HEK293 (cell line): Measurements from ENCODE around the gene ECE1.

Experiments used
- CTCF ChIA-PET: fragments of 350-600 bp; formaldehyde crosslinking; extraction: SDS; loops from one replicate; lab custom pipeline; 2021; ENCODE audit warnings: antibody characterized with exemption; lab: Yijun Ruan, JAX
- POLR2A ChIA-PET: fragments of 300-600 bp; formaldehyde crosslinking; extraction: SDS; loops from one replicate; lab custom pipeline; 2020; ENCODE audit warnings: antibody characterized with exemption, inconsistent platforms; lab: Yijun Ruan, JAX
- H3K27ac ChIP-seq: fragments of 200-500 bp; sonication (Bioruptor generic); 2 replicates; pipeline ENCODE4 v1.5.1; 2014; ENCODE audit warnings: low read depth, low read length, control low read depth, inconsistent platforms; ENCODE audit errors: extremely low read depth
- H3K36me3 ChIP-seq, 2 experiments: fragments of 200-500 bp in 1 of 2; sonication (Bioruptor generic) in 1 of 2; 1 replicate in 1 of 2; 2 replicates in 1 of 2; pipeline ENCODE4 v1.5.1; 2014 to 2017; ENCODE audit warnings: inconsistent platforms in 2 of 2, low read length in 2 of 2; ENCODE audit not compliant: control insufficient read depth in 2 of 2, insufficient read depth in 1 of 2
- H3K4me1 ChIP-seq: fragments of 200-500 bp; sonication (Bioruptor generic); 2 replicates; pipeline ENCODE4 v1.5.1; 2014; ENCODE audit warnings: mild to moderate bottlenecking, low read length, inconsistent platforms; ENCODE audit not compliant: control insufficient read depth, insufficient read depth
- H3K4me3 ChIP-seq: 2 replicates; pipeline ENCODE4 v1.5.1; 2011; ENCODE audit warnings: low read depth, mild to moderate bottlenecking, control low read depth, low read length, moderate library complexity
- H3K9me3 ChIP-seq: fragments of 200-500 bp; sonication (Bioruptor generic); 2 replicates; pipeline ENCODE4 v1.5.1; 2014; ENCODE audit warnings: low read depth, low read length, inconsistent platforms; ENCODE audit not compliant: control insufficient read depth, insufficient read depth
- EGR2 ChIP-seq: fragments of 450-650 bp; formaldehyde crosslinking; IDR thresholded peaks from 2 replicates; pipeline ENCODE4 v1.5.1; 2016; ENCODE audit warnings: low read depth, missing biosample characterization, missing genetic modification characterization
- ELK4 ChIP-seq: IDR thresholded peaks from 2 replicates; pipeline ENCODE4 v1.6.1; 2011; ENCODE audit warnings: mild to moderate bottlenecking, low read depth, low read length, borderline replicate concordance
- GLIS1 ChIP-seq: fragments of 450-650 bp; formaldehyde crosslinking; IDR thresholded peaks from 2 replicates; pipeline ENCODE4 v1.5.1; 2016; ENCODE audit warnings: missing biosample characterization, missing genetic modification characterization
- KLF17 ChIP-seq: fragments of 450-650 bp; formaldehyde crosslinking; IDR thresholded peaks from 2 replicates; pipeline ENCODE4 v1.5.1; 2016; ENCODE audit warnings: missing biosample characterization, missing genetic modification characterization
- PRDM1 ChIP-seq: fragments of 450-650 bp; formaldehyde crosslinking; IDR thresholded peaks from 2 replicates; pipeline ENCODE4; 2016; ENCODE audit warnings: missing biosample characterization, missing genetic modification characterization
- PRDM6 ChIP-seq: fragments of 450-650 bp; formaldehyde crosslinking; IDR thresholded peaks from 2 replicates; pipeline ENCODE4 v1.5.1; 2017; ENCODE audit warnings: missing biosample characterization, missing genetic modification characterization
- WT1 ChIP-seq: fragments of 450-650 bp; formaldehyde crosslinking; IDR thresholded peaks from 2 replicates; pipeline ENCODE4 v1.5.1; 2016; ENCODE audit warnings: missing biosample characterization, missing genetic modification characterization
- ZBTB21 ChIP-seq: fragments of 450-650 bp; formaldehyde crosslinking; IDR thresholded peaks from 2 replicates; pipeline ENCODE4 v1.5.1; 2017; ENCODE audit warnings: missing biosample characterization, missing genetic modification characterization
- ZFP69B ChIP-seq: fragments of 450-650 bp; formaldehyde crosslinking; IDR thresholded peaks from 2 replicates; pipeline ENCODE4 v1.5.1; 2016; ENCODE audit warnings: missing biosample characterization, missing genetic modification characterization
- ZIC2 ChIP-seq: fragments of 450-650 bp; formaldehyde crosslinking; IDR thresholded peaks from 2 replicates; pipeline ENCODE4 v1.5.1; 2016; ENCODE audit warnings: missing biosample characterization, missing genetic modification characterization
- ZNF16 ChIP-seq: fragments of 450-650 bp; formaldehyde crosslinking; IDR thresholded peaks from 2 replicates; pipeline ENCODE4 v1.5.1; 2016; ENCODE audit warnings: low read depth, missing biosample characterization, missing genetic modification characterization
- ZNF24 ChIP-seq: fragments of 450-650 bp; formaldehyde crosslinking; IDR thresholded peaks from 2 replicates; pipeline ENCODE4 v1.5.1; 2016; ENCODE audit warnings: missing biosample characterization, missing genetic modification characterization
- ZNF248 ChIP-seq: fragments of 450-650 bp; formaldehyde crosslinking; IDR thresholded peaks from 2 replicates; pipeline ENCODE4 v1.5.1; 2017; ENCODE audit warnings: missing biosample characterization, missing genetic modification characterization
- ZNF292 ChIP-seq: fragments of 450-650 bp; formaldehyde crosslinking; IDR thresholded peaks from 2 replicates; pipeline ENCODE4 v1.5.1; 2016; ENCODE audit warnings: low read depth, missing biosample characterization, missing genetic modification characterization, borderline replicate concordance
- ZNF600 ChIP-seq: fragments of 450-650 bp; formaldehyde crosslinking; IDR thresholded peaks from 2 replicates; pipeline ENCODE4 v1.5.1; 2016; ENCODE audit warnings: missing biosample characterization, missing genetic modification characterization
- TF ChIP-seq, protein P1 (sequence below): fragments of 450-650 bp; formaldehyde crosslinking; IDR thresholded peaks from 2 replicates; pipeline ENCODE4 v1.5.1; 2016; ENCODE audit warnings: missing biosample characterization, missing genetic modification characterization
- TF ChIP-seq, protein P2 (sequence below): fragments of 450-650 bp; formaldehyde crosslinking; IDR thresholded peaks from 2 replicates; pipeline ENCODE4 v1.5.1; 2016; ENCODE audit warnings: missing biosample characterization, missing genetic modification characterization

The ECE1 gene

GRCh38 chr1:21305155-21305899 lies 15.1 kb upstream of the ECE1 start:
- POLR2A ChIA-PET = interaction anchor here (1.2 kb wide), 1 partner anchor 40 kb away, joined by 3 read pairs; no protein-coding TSS in a partner anchor
- CTCF ChIA-PET = interaction anchor here (1.8 kb wide), 1 partner anchor 51 kb away, joined by 6 read pairs; no protein-coding TSS in a partner anchor

GRCh38 chr1:21304488-21304887 lies 14.2 kb upstream of the ECE1 start:
- no peaks in the 10 kb centered on the region for H3K36me3 ChIP-seq
- H3K27ac ChIP-seq = no peak overlapping the region
- peaks cover 21% of the 10 kb centered on the region for H3K4me1 ChIP-seq
- CTCF ChIA-PET = interaction anchor here (0.9 kb wide), 1 partner anchor 34 kb away, joined by 3 read pairs; no protein-coding TSS in a partner anchor
- peak; percentile 47; the same call in 1 of the 2 replicates for TF ChIP-seq PRDM1 (tag by site-specific recombination)
- TF ChIP-seq, protein P1, sequence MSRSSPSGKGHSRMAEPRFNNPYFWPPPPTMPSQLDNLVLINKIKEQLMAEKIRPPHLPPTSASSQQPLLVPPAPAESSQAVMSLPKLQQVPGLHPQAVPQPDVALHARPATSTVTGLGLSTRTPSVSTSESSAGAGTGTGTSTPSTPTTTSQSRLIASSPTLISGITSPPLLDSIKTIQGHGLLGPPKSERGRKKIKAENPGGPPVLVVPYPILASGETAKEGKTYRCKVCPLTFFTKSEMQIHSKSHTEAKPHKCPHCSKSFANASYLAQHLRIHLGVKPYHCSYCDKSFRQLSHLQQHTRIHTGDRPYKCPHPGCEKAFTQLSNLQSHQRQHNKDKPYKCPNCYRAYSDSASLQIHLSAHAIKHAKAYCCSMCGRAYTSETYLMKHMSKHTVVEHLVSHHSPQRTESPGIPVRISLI (tag by site-specific recombination) = no peak
- H3K9me3 ChIP-seq = no peaks in the 10 kb centered on the region
- H3K4me3 ChIP-seq = no peak overlapping the region
- POLR2A ChIA-PET = no interaction called here

More at GRCh38 chr1:21305155-21305899, 15.1 kb upstream of the ECE1 start:
- TF ChIP-seq EGR2 (tag by site-specific recombination) (no peak), ZNF600 (tag by site-specific recombination) (0 out of 2 replicates have a peak, but pooled peaks have one; percentile 19), ELK4 (no peak)
- TF ChIP-seq, protein P2, sequence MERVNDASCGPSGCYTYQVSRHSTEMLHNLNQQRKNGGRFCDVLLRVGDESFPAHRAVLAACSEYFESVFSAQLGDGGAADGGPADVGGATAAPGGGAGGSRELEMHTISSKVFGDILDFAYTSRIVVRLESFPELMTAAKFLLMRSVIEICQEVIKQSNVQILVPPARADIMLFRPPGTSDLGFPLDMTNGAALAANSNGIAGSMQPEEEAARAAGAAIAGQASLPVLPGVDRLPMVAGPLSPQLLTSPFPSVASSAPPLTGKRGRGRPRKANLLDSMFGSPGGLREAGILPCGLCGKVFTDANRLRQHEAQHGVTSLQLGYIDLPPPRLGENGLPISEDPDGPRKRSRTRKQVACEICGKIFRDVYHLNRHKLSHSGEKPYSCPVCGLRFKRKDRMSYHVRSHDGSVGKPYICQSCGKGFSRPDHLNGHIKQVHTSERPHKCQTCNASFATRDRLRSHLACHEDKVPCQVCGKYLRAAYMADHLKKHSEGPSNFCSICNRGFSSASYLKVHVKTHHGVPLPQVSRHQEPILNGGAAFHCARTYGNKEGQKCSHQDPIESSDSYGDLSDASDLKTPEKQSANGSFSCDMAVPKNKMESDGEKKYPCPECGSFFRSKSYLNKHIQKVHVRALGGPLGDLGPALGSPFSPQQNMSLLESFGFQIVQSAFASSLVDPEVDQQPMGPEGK (tag by site-specific recombination) = 0 out of 2 replicates have a peak, but pooled peaks have one; percentile 16
- TF ChIP-seq, all 188 proteins: peak for 2
- Histone ChIP-seq H3K9me3 (no peaks in the 10 kb centered on the region), H3K27ac (no peak overlapping the region), H3K36me3 (no peaks in the 10 kb centered on the region), H3K4me3 (no peak overlapping the region), H3K4me1 (peaks cover 21% of the 10 kb centered on the region)

- H3K27ac ChIP-seq = no peak overlapping the region
- H3K4me1 ChIP-seq = peaks cover 8% of the 10 kb centered on the region
- no peaks in the 10 kb centered on the region for H3K9me3 ChIP-seq
- POLR2A ChIA-PET = no interaction called here
- H3K4me3 ChIP-seq = no peak overlapping the region
- H3K36me3 ChIP-seq = no peaks in the 10 kb centered on the region
- CTCF ChIA-PET = interaction anchor here (0.9 to 5.9 kb wide), 4 partner anchors 31 to 66 kb away, joined by 4 to 30 read pairs (median 6); no protein-coding TSS in a partner anchor
- TF ChIP-seq ZNF248 (tag by site-specific recombination) = no peak
- TF ChIP-seq WT1 (tag by site-specific recombination) = peak; percentile 24; the same call in 1 of the 2 replicates
- TF ChIP-seq ZNF16 = no peak
- TF ChIP-seq ZBTB21 (tag by site-specific recombination) = no peak
- 0 out of 2 replicates have a peak, but pooled peaks have one; percentile 28 for TF ChIP-seq ZNF24 (tag by site-specific recombination)
- TF ChIP-seq ZNF292 (tag by site-specific recombination) = no peak
- TF ChIP-seq, protein P2 (tag by site-specific recombination) = peak; percentile 55; the same call in 1 of the 2 replicates
- TF ChIP-seq ZIC2 (tag by site-specific recombination) = peak; percentile 88
- no peak for TF ChIP-seq ZFP69B
- TF ChIP-seq PRDM6 = no peak
- TF ChIP-seq GLIS1 (tag by site-specific recombination) = peak; percentile 93
- TF ChIP-seq KLF17 = peak; percentile 92
Measured at GRCh38 chr1:21302747-21303715, 12.8 kb upstream of the ECE1 start.
